ENCODE data around the gene ATP6AP2.

Gene ATP6AP2

GRCh38 chrX:40603446-40603845 lies 22.7 kb downstream of the ATP6AP2 start:
- no peak for TF ChIP-seq TCF12 (IDR thresholded peaks at IDR 0.05; ENCODE audit: low read depth)
- TF ChIP-seq ZBTB7A (IDR thresholded peaks at IDR 0.05; ENCODE audit: low read depth), result no peak
- no peak for TF ChIP-seq CEBPB (IDR thresholded peaks at IDR 0.05)
- TF ChIP-seq NFIC (IDR thresholded peaks at IDR 0.05), result no peak
- no peak for TF ChIP-seq TEAD4 (IDR thresholded peaks at IDR 0.05)
- TF ChIP-seq FOXM1 (IDR thresholded peaks at IDR 0.05; ENCODE audit: borderline replicate concordance, low read depth), result no peak
- TF ChIP-seq USF1 (IDR thresholded peaks at IDR 0.05), result no peak
- TF ChIP-seq, protein P1, sequence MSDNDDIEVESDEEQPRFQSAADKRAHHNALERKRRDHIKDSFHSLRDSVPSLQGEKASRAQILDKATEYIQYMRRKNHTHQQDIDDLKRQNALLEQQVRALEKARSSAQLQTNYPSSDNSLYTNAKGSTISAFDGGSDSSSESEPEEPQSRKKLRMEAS (IDR thresholded peaks at IDR 0.05), result no peak
- TF ChIP-seq EP300 (IDR thresholded peaks at IDR 0.05; ENCODE audit: borderline replicate concordance), result no peak
- TF ChIP-seq EGR1 (IDR thresholded peaks at IDR 0.05), result no peak
- TF ChIP-seq YY1 (IDR thresholded peaks at IDR 0.05; ENCODE audit: low read depth), result no peak
- TF ChIP-seq RAD21 (IDR thresholded peaks at IDR 0.05; ENCODE audit: low read depth), result no peak
- no peak for TF ChIP-seq CREB1 (IDR thresholded peaks at IDR 0.05; ENCODE audit: low read depth)
- no peak for TF ChIP-seq TAF1 (IDR thresholded peaks at IDR 0.05; ENCODE audit: low read depth)
- no peak for TF ChIP-seq REST (IDR thresholded peaks at IDR 0.05; ENCODE audit: low read depth)

DNA sequence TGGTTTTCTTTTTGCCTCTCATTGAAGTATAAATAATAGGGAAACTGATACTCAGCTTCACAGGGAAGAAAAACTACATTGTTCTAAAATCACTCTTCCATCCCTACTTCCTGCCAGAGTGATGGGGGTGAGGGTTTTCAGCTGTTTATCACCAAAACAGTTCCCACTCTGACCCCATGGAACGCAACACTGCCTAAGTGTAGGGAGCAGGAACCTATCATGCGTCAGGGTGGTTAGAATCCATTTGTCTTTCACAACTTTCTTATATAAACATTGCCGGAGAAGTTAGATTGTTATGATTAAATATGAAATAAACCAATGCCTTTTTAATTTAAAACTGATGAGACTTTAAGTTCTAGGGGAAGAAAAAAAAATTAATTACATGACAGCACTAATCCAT lies 26.6 kb downstream of the ATP6AP2 start:
- no peak for TF ChIP-seq TEAD4 (IDR thresholded peaks at IDR 0.05)

- TF ChIP-seq YY1 (IDR thresholded peaks at IDR 0.05; ENCODE audit: low read depth), result no peak
- no peak for TF ChIP-seq USF1 (IDR thresholded peaks at IDR 0.05)
- TF ChIP-seq EGR1 (IDR thresholded peaks at IDR 0.05), result no peak
- no peak for TF ChIP-seq RAD21 (IDR thresholded peaks at IDR 0.05; ENCODE audit: low read depth)
- TF ChIP-seq TEAD4 (IDR thresholded peaks at IDR 0.05), result no peak
- TF ChIP-seq TAF1 (IDR thresholded peaks at IDR 0.05; ENCODE audit: low read depth), result no peak
- TF ChIP-seq, protein P1 (IDR thresholded peaks at IDR 0.05), result no peak
- no peak for TF ChIP-seq TCF12 (IDR thresholded peaks at IDR 0.05; ENCODE audit: low read depth)
- no peak for TF ChIP-seq FOXM1 (IDR thresholded peaks at IDR 0.05; ENCODE audit: borderline replicate concordance, low read depth)
- TF ChIP-seq ZBTB7A (IDR thresholded peaks at IDR 0.05; ENCODE audit: low read depth), result no peak
- no peak for TF ChIP-seq CREB1 (IDR thresholded peaks at IDR 0.05; ENCODE audit: low read depth)
- no peak for TF ChIP-seq NFIC (IDR thresholded peaks at IDR 0.05)
- no peak for TF ChIP-seq REST (IDR thresholded peaks at IDR 0.05; ENCODE audit: low read depth)
- no peak for TF ChIP-seq CEBPB (IDR thresholded peaks at IDR 0.05)
- no peak for TF ChIP-seq EP300 (IDR thresholded peaks at IDR 0.05; ENCODE audit: borderline replicate concordance)
These were observed 31.7 kb downstream of the ATP6AP2 start for GRCh38 chrX:40612511-40612910.

GRCh38 chrX:40615976-40616375 lies 35.2 kb downstream of the ATP6AP2 start:
- TF ChIP-seq REST (IDR thresholded peaks at IDR 0.05; ENCODE audit: low read depth) (no peak), ZBTB7A (IDR thresholded peaks at IDR 0.05; ENCODE audit: low read depth) (no peak), TCF12 (IDR thresholded peaks at IDR 0.05; ENCODE audit: low read depth) (no peak), RAD21 (IDR thresholded peaks at IDR 0.05; ENCODE audit: low read depth) (no peak), TEAD4 (IDR thresholded peaks at IDR 0.05) (no peak), CEBPB (IDR thresholded peaks at IDR 0.05) (no peak), EP300 (IDR thresholded peaks at IDR 0.05; ENCODE audit: borderline replicate concordance) (no peak), CREB1 (IDR thresholded peaks at IDR 0.05; ENCODE audit: low read depth) (no peak)
- TF ChIP-seq, protein P1 (IDR thresholded peaks at IDR 0.05), result no peak

DNA sequence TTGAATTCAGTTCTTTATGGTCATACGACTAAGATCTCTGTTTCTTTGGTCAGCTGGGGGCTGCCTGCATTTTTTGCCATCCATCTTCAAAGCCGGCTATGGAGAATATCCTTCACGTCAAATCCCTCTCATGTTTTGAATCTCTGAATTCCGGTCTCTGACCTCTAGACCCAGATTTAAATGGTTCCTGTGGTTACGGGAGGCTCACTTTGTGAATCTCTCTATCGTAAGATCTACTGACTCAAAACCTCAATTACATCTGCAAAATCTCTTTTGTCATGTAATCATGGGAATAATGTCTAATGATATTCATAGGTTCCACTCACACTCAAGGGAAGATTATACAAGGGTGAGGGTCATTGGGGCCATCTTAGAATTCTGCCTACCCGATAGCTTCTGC lies 36.8 kb downstream of the ATP6AP2 start:
- no peak for TF ChIP-seq REST (IDR thresholded peaks at IDR 0.05; ENCODE audit: low read depth)
- TF ChIP-seq TEAD4 (IDR thresholded peaks at IDR 0.05), result no peak
- TF ChIP-seq NFIC (IDR thresholded peaks at IDR 0.05), result no peak
- TF ChIP-seq ZBTB7A (IDR thresholded peaks at IDR 0.05; ENCODE audit: low read depth), result no peak
- no peak for TF ChIP-seq USF1 (IDR thresholded peaks at IDR 0.05)

Data from Ishikawa (cell line).